Osteoblast (primary cell): Measurements from ENCODE around the gene CROCC. TPM values are rescaled to one million over a fixed set of nuclear protein-coding genes. Genes with fewer than 3 reads are reported as not detected.

ENCODE experiments used
- DNase-seq: peaks from one replicate; pipeline ENCODE4 v3.0.0; 2011; ENCODE audit warnings: low spot score, mixed read lengths; ENCODE audit not compliant: insufficient read length; ENCODE audit errors: missing footprints
- H2AFZ ChIP-seq: 2 replicates; pipeline ENCODE4 v1.6.0; 2011; ENCODE audit warnings: mild to moderate bottlenecking, low read length
- H3K27ac ChIP-seq: 2 replicates; pipeline ENCODE4 v1.5.1; 2011; ENCODE audit warnings: mild to moderate bottlenecking, low read depth, low read length, moderate library complexity
- H3K27me3 ChIP-seq: 2 replicates; pipeline ENCODE4 v1.6.0; 2012; ENCODE audit warnings: mild to moderate bottlenecking, control low read depth, inconsistent platforms, low read length, moderate library complexity; ENCODE audit not compliant: insufficient read depth
- H3K36me3 ChIP-seq: 2 replicates; pipeline ENCODE4 v1.5.1; 2011; ENCODE audit warnings: mild to moderate bottlenecking, low read length, control low read depth, moderate library complexity; ENCODE audit not compliant: insufficient read depth
- H3K4me1 ChIP-seq: 2 replicates; pipeline ENCODE4 v1.5.1; 2011; ENCODE audit warnings: mild to moderate bottlenecking, low read length, control low read depth, moderate library complexity; ENCODE audit not compliant: insufficient read depth
- H3K4me2 ChIP-seq: 2 replicates; pipeline ENCODE4 v1.6.0; 2011; ENCODE audit warnings: mild to moderate bottlenecking, low read length; ENCODE audit not compliant: insufficient read depth
- H3K4me3 ChIP-seq: fragments of 200-600 bp; sonication (generic); 3 replicates; pipeline ENCODE4 v1.5.1; 2012; ENCODE audit warnings: mild to moderate bottlenecking, low read length, inconsistent platforms; ENCODE audit not compliant: insufficient read depth
- H3K79me2 ChIP-seq: 2 replicates; pipeline ENCODE4 v1.6.0; 2012; ENCODE audit warnings: mild to moderate bottlenecking, low read length, control low read depth, inconsistent platforms; ENCODE audit not compliant: insufficient read depth
- H3K9me3 ChIP-seq: 2 replicates; pipeline ENCODE4 v1.5.1; 2011; ENCODE audit warnings: low read depth, low read length, control low read depth
- H4K20me1 ChIP-seq: 2 replicates; pipeline ENCODE4 v1.6.0; 2012; ENCODE audit warnings: mild to moderate bottlenecking, low read length, control low read depth; ENCODE audit not compliant: insufficient read depth
- total RNA-seq: library from RNA; depleted of rRNA; stranded (reverse); fragments of >200 nt; gene quantifications from 2 replicates; pipeline ENCODE4 v1.2.3, GENCODE V29; 2012
- TF ChIP-seq, protein P1 (sequence below): IDR thresholded peaks from 2 replicates; pipeline ENCODE4 v1.5.1; 2011; ENCODE audit warnings: mild to moderate bottlenecking, low read depth, low read length, moderate library complexity; ENCODE audit errors: extremely low read depth

Gene CROCC
- total RNA-seq, 1 donor = 20.3 TPM

DNA sequence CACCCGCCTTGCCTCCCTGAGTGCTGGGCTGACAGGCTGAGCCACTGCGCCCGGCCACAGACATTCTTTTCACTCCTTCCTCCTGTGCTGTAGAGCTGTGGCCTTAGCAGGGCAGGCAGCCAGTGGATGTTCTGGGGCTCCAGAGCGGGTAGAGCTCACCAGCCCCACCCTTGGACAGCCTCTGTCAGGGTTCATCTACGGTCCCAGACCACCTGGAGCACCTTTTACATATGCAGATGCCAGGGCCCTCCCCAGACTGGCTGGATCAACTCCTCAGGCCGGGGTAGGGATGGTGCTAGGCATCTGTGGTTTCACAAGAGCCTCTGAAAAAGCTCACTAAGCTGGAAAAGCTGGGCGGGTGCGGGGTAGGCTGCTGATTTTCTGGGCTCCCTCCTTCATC is 85.4 kb downstream of the CROCC start:
- Histone ChIP-seq H3K4me1 (peaks cover 30% of the 10 kb centered on the region), H3K27ac (no peak overlapping the region), H3K4me3 (no peak overlapping the region), H4K20me1 (peaks cover 51% of the 10 kb centered on the region), H3K79me2 (peaks cover 13% of the 10 kb centered on the region), H3K27me3 (no peaks in the 10 kb centered on the region), H3K4me2 (no peak overlapping the region), H2AFZ (no peak overlapping the region), H3K9me3 (no peaks in the 10 kb centered on the region), H3K36me3 (peaks cover 14% of the 10 kb centered on the region)
- DNase-seq = peak; percentile 69
- TF ChIP-seq, protein P1, sequence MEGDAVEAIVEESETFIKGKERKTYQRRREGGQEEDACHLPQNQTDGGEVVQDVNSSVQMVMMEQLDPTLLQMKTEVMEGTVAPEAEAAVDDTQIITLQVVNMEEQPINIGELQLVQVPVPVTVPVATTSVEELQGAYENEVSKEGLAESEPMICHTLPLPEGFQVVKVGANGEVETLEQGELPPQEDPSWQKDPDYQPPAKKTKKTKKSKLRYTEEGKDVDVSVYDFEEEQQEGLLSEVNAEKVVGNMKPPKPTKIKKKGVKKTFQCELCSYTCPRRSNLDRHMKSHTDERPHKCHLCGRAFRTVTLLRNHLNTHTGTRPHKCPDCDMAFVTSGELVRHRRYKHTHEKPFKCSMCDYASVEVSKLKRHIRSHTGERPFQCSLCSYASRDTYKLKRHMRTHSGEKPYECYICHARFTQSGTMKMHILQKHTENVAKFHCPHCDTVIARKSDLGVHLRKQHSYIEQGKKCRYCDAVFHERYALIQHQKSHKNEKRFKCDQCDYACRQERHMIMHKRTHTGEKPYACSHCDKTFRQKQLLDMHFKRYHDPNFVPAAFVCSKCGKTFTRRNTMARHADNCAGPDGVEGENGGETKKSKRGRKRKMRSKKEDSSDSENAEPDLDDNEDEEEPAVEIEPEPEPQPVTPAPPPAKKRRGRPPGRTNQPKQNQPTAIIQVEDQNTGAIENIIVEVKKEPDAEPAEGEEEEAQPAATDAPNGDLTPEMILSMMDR = no peak

DNA sequence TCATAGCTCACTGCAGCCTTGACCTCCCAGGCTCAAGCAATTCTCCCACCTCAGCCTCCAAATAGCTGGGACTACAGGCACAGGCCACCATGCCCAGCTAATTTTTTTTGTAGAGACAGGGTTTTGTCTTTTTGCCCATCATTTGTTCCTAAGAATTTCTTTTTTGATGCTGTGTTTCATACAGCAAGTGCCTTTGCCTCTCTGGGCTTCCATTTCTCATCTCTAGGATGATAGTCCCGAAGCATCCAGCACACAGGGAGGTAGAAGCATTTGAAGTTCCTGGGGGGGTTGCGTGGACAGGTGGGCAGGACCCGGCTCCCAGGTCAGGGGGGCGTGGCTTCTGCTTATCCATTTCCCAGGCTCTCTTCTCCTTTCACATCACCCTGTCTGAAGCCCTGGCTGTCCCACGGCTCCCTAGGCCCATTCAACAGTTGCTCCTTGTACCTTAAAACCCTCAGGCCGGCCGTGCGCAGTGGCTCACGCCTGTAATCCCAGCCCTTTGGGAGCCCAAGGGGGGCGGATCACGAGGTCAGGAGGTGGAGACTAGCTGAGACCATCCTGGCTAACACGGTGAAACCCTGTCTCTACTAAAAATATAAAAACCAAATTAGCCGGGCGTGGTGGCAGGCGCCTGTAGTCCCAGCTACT is 86.6 kb downstream of the CROCC start:
- H3K27ac ChIP-seq = no peak overlapping the region
- peaks cover 5% of the 10 kb centered on the region for H3K36me3 ChIP-seq
- no peak overlapping the region for H3K4me2 ChIP-seq
- peaks cover 38% of the 10 kb centered on the region for H3K4me1 ChIP-seq
- no peak overlapping the region for H3K4me3 ChIP-seq
- H4K20me1 ChIP-seq = peaks cover 42% of the 10 kb centered on the region
- no peaks in the 10 kb centered on the region for H3K9me3 ChIP-seq
- peak; percentile 22 for DNase-seq
- TF ChIP-seq, protein P1 = no peak
- no peaks in the 10 kb centered on the region for H3K27me3 ChIP-seq
- H2AFZ ChIP-seq = no peak overlapping the region
- peaks cover 13% of the 10 kb centered on the region for H3K79me2 ChIP-seq

DNA sequence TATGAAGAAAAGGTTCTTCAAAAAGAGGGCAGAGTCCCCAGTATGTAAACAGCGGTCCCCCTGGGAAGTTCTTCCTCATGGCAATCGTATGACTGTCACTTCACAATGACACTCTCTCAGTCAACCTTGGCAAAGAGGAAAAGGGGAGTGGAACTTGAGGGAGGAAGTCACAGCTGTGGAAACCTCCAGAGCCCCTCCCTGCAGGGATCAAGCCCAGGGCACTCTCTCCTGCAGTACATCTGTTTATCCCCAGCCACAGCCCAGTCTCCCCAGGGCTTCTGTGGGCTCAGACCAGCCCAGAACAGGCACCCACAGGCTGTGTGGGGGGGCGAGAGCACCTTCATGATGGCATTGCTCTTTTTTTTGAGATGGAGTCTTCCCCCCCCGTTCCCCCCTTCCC is 88.0 kb downstream of the CROCC start:
- H3K4me2 ChIP-seq = no peak overlapping the region
- H2AFZ ChIP-seq = no peak overlapping the region
- no peaks in the 10 kb centered on the region for H3K27me3 ChIP-seq
- TF ChIP-seq, protein P1 = no peak
- H3K79me2 ChIP-seq = peaks cover 13% of the 10 kb centered on the region
- H4K20me1 ChIP-seq = peaks cover 34% of the 10 kb centered on the region
- no peaks in the 10 kb centered on the region for H3K9me3 ChIP-seq
- H3K4me1 ChIP-seq = peaks cover 35% of the 10 kb centered on the region
- no peak overlapping the region for H3K27ac ChIP-seq
- peak; percentile 84 for DNase-seq
- peaks cover 5% of the 10 kb centered on the region for H3K36me3 ChIP-seq
- H3K4me3 ChIP-seq = no peak overlapping the region

DNA sequence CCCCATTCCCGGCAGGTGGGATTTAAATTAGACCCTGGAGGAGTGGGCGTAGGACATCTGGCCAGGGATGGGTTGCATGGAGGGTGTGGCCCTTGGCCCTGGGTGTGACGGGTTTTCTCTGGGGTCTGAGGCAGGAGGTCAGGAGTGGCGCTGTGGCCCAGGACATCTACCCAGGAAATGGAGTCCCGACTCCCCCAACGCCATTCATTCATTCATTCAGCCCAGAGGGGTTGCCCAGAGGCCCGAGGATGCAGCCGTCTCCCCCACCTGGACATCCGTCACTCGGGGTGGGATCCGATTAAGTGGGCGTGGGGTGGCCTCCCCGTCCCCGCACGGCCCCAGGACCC is 89.3 kb downstream of the CROCC start:
- Histone ChIP-seq H3K79me2 (peaks cover 13% of the 10 kb centered on the region), H2AFZ (peak overlapping the region; percentile 72), H3K36me3 (no peaks in the 10 kb centered on the region), H3K4me2 (peak overlapping the region; percentile 91), H3K9me3 (no peaks in the 10 kb centered on the region), H3K27me3 (no peaks in the 10 kb centered on the region), H4K20me1 (peaks cover 28% of the 10 kb centered on the region), H3K4me1 (peaks cover 37% of the 10 kb centered on the region), H3K4me3 (peak overlapping the region; percentile 82), H3K27ac (no peak overlapping the region)
- peak; percentile 86 for DNase-seq
- TF ChIP-seq, protein P1 = no peak
